HG03342 (cell line): ENCODE measurements around the gene DNAAF1.
"Not testable (repeated sequence)": the region's sequence is repeated elsewhere in the genome, so short reads cannot be mapped to it uniquely, and the experiment has no call there.

Experiments
- ATAC-seq: cut with Tn5 transposase; IDR thresholded peaks from one replicate; pipeline ENCODE4 v1.9.1; 2021; ENCODE audit warnings: mild to moderate bottlenecking, moderate library complexity; ENCODE audit not compliant: unreplicated experiment

DNAAF1 gene

GRCh38 chr16:84205123-84205522 is 60.0 kb downstream of the DNAAF1 start:
- not testable (repeated sequence) for ATAC-seq

DNA sequence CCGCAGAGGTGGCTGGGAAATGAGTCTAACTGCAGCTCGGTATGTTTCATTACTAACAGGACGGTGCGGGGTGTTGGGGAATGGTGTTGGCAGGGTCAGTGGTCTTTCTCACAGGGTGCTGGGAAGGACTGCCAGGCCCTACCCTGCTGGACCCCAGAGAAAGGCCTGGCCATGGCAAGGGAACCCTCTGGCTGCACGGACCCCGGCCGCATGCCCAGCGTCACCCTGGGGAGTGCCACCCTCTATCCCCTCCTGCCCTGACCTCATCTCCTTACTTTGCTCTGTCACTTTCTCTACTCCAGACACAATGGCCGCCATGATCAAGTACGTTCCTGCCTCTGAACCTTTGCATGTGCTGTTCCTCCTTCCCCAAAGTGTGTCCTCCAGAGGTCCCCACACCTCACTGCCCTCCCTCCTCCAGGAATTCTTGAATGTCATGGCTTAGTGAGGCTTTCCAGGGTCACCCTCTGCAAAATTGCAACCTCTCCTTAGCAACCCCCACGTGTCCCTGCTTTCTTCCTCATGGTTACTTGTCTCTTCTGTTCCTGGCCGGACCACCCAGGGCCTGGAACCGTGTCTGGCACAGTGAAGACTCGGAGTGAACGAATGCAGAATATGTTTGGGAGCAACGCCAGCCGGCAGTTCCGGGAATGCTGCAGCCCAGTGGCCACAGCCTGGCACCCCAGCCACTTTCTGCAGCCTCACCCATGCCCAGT is 61.0 kb downstream of the DNAAF1 start:
- no peak for ATAC-seq

DNA sequence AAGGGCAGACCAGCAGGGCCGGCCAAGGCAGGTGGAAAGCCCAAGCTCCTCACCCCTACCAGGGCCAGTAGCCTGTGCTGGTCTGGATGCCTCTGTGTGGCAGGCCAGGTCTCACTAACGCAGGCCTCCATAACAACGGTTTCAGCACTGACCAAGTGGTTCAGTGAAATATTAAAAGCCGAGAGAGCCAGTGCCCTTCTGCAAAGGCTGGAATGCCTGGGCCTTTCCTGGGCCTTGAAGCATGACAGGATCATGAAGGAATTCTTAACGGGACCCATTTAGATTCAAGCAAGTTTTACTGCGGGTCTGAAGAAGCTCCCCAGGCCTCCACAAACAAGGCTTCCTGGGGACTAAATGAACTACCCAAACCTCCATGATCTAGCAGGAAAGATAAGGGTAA is 62.1 kb downstream of the DNAAF1 start:
- no peak for ATAC-seq

DNA sequence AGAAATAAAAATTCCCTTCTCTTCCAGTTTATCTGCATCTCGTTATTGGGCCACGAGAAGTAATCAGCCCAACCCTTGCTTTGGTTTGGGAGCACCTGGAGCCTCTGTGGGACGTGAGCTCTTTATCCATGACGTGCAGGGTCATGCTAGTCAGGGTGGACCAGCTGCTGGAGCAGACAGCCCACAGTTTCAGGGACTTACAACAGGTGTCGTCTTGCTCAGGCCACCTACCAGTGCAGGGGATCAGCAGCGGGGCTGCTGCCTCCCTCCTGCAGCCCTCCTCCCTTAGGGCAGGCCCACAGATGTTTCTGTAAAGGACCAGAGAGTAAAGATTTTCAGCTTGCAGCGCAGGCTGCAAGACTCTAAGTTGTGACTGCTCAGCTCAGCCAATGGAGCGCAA is 62.8 kb downstream of the DNAAF1 start:
- ATAC-seq, result no peak

DNA sequence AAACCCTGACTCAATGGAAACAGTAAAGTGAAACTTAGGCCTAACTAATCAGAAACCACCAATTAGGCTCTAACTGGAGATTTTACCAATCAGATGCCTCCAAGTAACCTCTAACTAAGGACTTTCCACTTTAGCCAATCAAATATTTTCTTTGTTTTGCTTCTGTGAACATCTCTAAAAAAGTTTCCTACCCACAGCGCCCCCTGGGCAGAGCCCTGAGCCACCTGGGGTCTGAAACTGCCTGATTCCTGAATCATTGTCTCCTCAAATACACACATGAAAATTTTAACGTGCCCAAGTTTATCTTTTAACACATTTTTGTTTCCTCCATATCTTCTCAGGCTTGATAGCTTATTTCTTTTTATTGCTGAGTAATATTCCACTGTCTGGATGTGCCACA is 64.9 kb downstream of the DNAAF1 start:
- no peak for ATAC-seq

GRCh38 chr16:84212154-84212553 is 67.0 kb downstream of the DNAAF1 start:
- no peak for ATAC-seq

- ATAC-seq, result no peak
Observed at GRCh38 chr16:84212631-84213030, 67.5 kb downstream of the DNAAF1 start.

GRCh38 chr16:84214451-84215066 is 69.5 kb downstream of the DNAAF1 start:
- no peak for ATAC-seq

DNA sequence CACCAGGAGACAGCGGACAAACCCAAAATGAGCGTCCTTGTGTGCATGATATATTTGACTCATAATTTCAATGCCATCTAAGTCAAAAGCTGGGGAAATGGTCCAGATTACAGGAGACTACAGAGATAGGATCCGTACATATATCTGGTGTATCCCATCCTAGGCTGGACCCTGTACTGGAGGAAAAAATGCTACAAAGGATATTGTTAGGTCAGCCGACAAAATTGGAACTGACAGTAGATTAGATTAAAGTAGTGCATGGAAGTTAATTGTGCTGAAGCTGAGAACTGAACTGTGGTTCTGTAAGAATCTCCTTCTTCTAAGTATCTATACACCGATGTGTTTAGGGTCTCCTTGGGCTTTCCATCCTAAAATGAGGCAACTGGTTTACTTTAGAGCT is 70.4 kb downstream of the DNAAF1 start:
- no peak for ATAC-seq

DNA sequence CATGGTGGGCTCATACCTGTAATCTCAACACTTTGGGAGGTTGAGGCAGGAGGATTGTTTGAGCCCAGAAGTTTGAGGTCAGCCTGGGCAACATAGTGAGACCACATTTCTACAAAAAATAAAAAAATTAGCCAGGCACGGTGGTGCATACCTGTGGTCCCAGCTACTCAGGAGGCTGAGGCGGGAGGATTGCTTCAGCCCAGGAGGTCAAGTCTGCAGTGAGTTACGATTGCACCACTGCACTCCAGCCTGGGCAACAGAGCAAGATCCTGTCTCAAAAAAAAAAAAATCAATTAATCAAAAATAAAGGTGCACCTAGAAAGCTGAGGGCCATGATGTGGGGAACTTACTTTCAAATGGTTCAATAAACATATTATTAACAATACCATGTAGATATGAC is 71.0 kb downstream of the DNAAF1 start:
- not testable (repeated sequence) for ATAC-seq

DNA sequence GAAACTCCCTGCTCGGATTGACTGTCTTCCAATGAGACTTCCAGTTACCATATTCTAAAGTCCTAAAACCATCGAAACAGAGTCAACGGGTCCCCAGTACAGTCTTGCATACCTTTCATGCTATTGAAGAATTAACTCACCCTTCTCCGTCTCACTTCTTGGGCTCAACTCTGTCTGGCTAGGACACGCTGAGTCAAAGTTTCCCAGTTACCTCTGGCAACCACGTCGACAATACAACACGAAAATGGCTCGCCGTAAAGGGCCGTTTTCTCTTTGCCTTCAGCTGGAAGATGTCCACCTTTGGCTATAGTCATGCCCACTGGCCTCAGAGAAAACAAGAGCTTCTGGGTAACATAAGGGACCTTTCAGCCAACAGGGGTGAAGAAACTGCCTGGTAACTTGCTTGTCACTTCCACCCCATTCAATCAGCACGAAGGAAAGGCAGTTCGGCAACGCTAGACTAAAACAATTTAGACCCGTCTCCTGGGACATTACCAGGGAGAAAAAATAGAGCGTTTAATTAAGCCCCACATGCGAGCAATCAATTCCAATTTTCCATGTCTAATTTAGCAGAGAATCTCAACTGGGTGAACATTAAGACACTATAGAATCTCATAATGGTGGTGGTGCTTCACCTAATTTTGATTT is 73.2 kb downstream of the DNAAF1 start:
- ATAC-seq, result no peak

GRCh38 chr16:84218956-84219355 is 73.8 kb downstream of the DNAAF1 start:
- no peak for ATAC-seq

DNA sequence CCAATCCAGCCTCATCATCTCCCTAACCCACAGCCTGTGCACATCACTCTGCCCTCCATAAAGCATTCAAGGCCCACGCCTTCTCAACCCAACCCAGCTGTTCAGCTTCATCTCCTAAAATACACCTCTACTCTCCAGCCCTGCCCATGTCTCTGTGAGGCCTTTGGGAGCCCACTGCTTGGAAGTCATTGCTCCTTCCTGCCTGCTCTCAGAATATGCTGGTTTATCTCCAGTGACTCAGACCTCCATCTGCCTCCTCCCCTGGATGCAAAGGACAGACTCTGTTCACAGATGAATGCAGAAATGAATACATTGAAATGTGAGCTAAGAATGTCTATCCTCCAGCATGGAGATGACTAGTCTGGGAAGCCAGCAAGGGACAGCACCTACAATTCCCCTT is 75.7 kb downstream of the DNAAF1 start:
- no peak for ATAC-seq

DNA sequence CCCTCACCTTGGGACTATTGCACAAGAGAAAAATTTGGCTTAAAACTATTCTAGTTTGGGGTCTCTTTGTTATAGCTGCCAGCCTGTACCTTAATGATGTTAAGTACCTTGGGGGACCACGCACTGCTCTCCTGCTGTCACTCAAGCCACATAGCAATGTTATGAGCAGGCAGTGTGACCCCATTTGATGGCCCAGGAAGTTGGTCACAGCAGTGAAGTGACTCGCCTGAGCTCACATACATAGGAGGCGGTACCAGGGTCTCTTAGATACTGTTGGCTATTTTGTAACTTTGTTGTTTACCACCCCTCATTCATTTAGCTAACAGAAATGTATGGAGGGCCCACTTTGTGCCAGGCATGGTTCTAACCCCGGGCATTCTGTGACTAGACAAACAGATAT is 78.3 kb downstream of the DNAAF1 start:
- no peak for ATAC-seq

DNA sequence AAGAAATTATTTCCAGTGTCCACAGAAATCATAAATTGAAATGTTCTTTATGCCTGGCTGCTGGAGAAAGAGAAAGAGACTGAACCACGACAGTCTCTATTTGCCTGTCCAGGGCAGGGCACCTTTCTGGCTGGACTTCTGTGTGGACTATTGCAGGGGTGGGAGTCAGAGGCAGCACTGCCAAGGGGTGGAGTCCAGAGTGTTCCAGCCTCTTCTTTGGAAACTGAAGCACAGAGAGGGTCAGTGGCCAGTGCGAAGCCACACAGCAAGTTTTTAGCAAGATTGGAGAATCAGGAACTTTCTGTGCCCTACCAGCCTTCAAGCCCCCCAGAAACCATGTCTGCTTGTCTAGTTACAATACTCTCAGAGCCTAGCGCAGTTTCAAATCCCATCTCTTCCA is 79.4 kb downstream of the DNAAF1 start:
- no peak for ATAC-seq

DNA sequence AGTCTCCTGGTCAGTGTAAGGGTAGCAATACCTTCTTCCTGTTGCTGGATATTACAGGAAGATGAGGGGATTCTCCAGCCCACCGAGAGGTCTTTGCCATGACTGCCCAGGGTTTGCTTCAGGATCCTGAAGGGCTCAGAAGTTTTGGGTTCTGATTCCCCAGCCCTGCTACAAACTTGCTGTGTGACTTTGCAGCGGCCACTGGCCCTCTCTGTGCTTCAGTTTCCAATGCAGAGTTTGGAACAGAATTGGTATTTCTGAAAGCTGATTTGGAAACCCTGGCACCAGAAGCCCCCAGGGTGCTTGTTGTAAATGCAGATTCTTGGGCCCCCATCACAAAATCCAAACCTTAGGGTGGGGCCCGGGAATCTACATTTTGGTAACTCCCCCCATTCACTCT is 80.0 kb downstream of the DNAAF1 start:
- no peak for ATAC-seq

- no peak for ATAC-seq
Observed at GRCh38 chr16:84225571-84225970, 80.5 kb downstream of the DNAAF1 start.

DNA sequence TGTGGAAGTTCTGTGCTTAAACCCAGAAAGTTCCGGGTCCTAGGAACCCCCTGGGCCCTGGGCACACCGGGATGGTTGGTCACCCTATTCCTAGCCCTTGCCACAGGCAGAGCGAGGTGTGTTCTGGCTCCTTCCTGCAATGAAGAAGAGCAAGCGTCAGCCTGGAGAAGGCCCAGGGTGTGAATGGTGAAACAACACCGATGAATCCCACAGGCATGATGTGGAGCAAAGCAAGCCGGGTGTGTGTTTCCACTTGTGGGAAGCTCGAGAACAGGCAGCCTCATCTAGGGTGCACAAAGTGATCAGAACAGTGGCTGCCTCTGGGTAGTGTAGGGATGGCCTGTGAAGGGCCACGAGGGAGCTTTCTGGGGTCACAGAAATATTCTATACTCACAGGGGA is 80.9 kb downstream of the DNAAF1 start:
- ATAC-seq, result no peak
